ENCODE results near the gene RAB11A.

DNA sequence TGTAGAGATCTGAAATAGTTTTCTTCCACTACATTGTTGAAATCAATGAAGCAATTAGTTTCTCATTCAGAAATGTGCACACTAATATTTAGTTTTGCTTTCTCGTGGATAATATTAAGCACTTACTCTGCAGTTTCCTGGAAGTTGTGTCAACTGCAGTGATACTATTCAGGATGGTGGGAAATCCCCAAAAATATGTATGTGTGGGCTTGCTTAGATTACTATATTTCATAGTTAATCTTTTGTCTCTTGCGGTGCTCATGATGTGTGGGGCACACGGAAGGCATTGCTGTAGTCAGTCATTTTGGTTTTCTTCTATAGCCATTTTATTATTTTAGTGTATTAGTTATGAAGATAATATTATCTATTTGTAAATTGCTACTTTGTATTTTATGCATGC, 19.7 kb downstream of the RAB11A start:
- TF ChIP-seq, protein P1, sequence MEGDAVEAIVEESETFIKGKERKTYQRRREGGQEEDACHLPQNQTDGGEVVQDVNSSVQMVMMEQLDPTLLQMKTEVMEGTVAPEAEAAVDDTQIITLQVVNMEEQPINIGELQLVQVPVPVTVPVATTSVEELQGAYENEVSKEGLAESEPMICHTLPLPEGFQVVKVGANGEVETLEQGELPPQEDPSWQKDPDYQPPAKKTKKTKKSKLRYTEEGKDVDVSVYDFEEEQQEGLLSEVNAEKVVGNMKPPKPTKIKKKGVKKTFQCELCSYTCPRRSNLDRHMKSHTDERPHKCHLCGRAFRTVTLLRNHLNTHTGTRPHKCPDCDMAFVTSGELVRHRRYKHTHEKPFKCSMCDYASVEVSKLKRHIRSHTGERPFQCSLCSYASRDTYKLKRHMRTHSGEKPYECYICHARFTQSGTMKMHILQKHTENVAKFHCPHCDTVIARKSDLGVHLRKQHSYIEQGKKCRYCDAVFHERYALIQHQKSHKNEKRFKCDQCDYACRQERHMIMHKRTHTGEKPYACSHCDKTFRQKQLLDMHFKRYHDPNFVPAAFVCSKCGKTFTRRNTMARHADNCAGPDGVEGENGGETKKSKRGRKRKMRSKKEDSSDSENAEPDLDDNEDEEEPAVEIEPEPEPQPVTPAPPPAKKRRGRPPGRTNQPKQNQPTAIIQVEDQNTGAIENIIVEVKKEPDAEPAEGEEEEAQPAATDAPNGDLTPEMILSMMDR (IDR thresholded peaks at IDR 0.05; ENCODE audit: low read depth, low read length), result no peak
- no peak for TF ChIP-seq EZH2phosphoT487 (IDR thresholded peaks at IDR 0.05; ENCODE audit: low read depth)
